ENCODE data around the gene SPAM1.

Gene SPAM1

GRCh38 chr7:124009321-124009720 is 84.3 kb downstream of the SPAM1 start:
- Histone ChIP-seq H2AFZ (no peak overlapping the region), H3K4me1 (no peaks in the 10 kb centered on the region), H3K9me3 (ENCODE audit: control insufficient read depth, low read length) (no peaks in the 10 kb centered on the region), H3K27ac (no peak overlapping the region), H3K9ac (no peak overlapping the region), H3K27me3 (ENCODE audit: control insufficient read depth, insufficient read depth, low read length) (no peaks in the 10 kb centered on the region), H3K79me2 (no peaks in the 10 kb centered on the region), H3K36me3 (ENCODE audit: control insufficient read depth, insufficient read depth, low read length) (no peaks in the 10 kb centered on the region), H3K4me2 (ENCODE audit: low read length) (no peak overlapping the region), H3K4me3 (ENCODE audit: low read depth, low read length) (no peak overlapping the region)
- TF ChIP-seq CTCF (IDR thresholded peaks at IDR 0.05), result no peak

Data from parathyroid adenoma (tissue), 2 donors.